Omental fat pad (tissue), 4 donors: ENCODE measurements around the gene ESYT3. TPM values are rescaled to one million over a fixed set of nuclear protein-coding genes. Genes with fewer than 3 reads are reported as not detected.
"Not testable (repeated sequence)": the region's sequence is repeated elsewhere in the genome, so short reads cannot be mapped to it uniquely, and the experiment has no call there.

ENCODE experiments used
- ATAC-seq: fragments of 150-250 bp; one replicate; pipeline ENCODE4 v1.9.1; 2016; ENCODE audit warnings: mild to moderate bottlenecking, moderate library complexity; ENCODE audit not compliant: low FRiP score
- DNase-seq: peaks from one replicate; pipeline ENCODE4 v3.0.0-alpha.2; 2019; ENCODE audit warnings: low spot score
- total RNA-seq, 4 donors: library from RNA; depleted of rRNA; stranded (reverse); fragments of >200 nt; gene quantifications; one replicate each; pipeline ENCODE4 v1.1.0, GENCODE V29; 2016
- TF ChIP-seq, protein P1 (sequence below), 3 donors: fragments of 450-650 bp; IDR thresholded peaks; one replicate each; pipeline ENCODE4 v1.5.1; 2016 to 2017; ENCODE audit warnings: antibody characterized with exemption in 3 of 3, mild to moderate bottlenecking in 3 of 3, moderate library complexity in 2 of 3

Gene ESYT3
- total RNA-seq, 4 donors from 2014 or later: 0.75 to 2.3 (median 1.5) TPM; not detected in 1

DNA sequence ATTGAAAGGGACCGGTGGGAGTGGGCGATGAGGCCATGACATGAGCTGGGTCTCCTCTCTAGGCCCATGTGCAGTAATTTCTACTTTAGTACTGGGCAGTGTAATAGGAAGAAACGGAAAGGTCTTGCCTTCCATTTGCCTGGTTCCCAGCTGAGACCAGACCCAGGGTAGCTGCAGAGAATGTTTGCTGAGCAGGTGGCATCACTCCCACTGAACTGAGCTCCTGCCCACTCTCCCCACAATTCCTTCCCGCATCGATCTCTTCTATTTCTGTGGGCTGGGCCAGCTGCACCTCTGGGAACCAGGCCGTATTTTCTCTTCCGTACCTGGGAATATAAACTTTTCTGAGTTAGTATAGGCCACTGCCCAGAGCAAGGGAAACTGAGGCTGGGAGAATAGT, 15.8 kb downstream of the ESYT3 start:
- TF ChIP-seq, protein P1, sequence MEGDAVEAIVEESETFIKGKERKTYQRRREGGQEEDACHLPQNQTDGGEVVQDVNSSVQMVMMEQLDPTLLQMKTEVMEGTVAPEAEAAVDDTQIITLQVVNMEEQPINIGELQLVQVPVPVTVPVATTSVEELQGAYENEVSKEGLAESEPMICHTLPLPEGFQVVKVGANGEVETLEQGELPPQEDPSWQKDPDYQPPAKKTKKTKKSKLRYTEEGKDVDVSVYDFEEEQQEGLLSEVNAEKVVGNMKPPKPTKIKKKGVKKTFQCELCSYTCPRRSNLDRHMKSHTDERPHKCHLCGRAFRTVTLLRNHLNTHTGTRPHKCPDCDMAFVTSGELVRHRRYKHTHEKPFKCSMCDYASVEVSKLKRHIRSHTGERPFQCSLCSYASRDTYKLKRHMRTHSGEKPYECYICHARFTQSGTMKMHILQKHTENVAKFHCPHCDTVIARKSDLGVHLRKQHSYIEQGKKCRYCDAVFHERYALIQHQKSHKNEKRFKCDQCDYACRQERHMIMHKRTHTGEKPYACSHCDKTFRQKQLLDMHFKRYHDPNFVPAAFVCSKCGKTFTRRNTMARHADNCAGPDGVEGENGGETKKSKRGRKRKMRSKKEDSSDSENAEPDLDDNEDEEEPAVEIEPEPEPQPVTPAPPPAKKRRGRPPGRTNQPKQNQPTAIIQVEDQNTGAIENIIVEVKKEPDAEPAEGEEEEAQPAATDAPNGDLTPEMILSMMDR (IDR thresholded peaks at IDR 0.05): no peak
- DNase-seq (no peak), ATAC-seq (no peak)

DNA sequence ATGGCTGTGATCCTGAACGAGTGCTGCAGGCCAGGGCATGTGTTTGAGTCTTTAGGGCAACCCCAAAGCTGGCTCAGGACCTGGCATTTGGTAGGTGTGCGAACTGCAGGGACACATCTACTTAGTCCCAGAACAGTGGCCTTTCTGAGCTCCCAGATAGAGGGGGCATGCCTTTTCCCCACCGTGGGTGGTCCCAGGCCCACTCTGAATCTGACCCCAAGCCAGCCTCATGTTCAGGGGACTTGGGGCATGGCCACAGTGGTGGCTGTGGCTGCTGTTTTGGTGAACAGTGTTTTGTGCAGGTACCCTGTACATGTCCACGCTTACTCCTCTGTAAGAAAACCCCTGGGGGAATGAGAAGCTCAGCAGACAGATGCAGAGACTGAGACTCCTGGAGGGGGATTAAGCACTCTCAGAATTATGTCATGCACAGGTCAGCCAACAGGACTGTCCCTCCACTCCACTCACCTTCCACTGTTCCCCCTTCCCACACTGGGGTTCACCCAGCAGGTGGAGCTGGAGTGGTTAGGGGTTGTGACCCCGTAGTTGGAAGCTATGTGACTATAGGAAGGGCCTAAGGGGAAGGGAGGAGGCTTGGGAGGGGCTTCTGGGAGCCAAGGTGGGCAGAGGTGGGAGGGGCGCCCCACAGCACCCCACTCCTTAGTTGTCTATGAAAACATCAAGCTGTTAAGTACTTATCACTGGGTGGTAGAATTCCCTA, 16.4 kb downstream of the ESYT3 start:
- ATAC-seq (no peak), DNase-seq (no peak)
- TF ChIP-seq, protein P1 (IDR thresholded peaks at IDR 0.05): no peak

DNA sequence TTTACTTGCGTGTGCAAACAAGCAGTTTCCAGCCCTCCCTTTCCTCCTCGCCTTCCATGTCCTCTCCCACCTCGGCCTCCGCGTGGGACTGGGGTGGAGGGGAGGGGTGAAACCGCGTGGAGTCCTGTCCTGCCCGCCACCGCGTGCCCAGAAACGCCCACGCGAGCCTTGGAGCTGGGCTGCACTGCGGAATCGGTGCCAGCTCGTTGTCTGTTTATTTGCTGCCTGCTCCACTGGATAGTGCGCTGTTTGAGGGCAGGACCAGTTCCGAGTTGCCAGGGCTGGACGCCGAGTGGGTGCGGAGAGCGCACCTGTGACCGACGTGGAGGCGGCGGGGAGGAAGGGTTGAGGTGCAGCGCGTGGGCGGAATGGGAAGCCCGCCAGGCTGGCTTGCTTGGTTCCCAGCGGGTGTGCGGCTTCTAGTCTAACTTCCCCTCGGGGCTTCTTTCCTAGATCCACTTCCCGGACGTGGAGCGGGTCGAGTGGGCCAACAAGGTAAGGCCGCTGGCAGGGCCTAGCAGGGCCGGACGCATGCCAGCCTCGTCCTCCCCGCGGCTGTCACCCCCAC, 17.3 kb downstream of the ESYT3 start:
- TF ChIP-seq, protein P1 (IDR thresholded peaks at IDR 0.05): no peak
- DNase-seq (no peak), ATAC-seq (no peak)

DNA sequence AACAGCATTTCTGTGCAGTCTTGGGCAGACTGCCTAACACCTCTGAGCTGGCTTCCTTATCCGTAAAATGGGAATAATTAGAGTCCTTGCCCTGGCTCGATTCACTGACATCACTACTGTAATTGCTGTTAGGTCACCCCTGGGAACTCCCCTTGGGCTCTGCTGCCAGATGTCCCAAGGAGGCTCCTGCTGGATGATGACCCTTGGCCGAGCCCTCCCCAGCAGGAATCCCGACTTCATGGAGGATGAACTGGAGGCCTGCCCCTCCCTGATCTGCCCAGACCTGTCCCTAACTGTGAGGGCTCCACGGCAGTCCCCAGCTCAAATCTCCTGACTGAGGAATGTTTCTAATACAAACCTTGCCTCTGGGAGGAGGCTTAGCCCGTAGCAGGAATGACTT, 18.0 kb downstream of the ESYT3 start:
- no peak for DNase-seq
- ATAC-seq: no peak
- TF ChIP-seq, protein P1 (IDR thresholded peaks at IDR 0.05): no peak

DNA sequence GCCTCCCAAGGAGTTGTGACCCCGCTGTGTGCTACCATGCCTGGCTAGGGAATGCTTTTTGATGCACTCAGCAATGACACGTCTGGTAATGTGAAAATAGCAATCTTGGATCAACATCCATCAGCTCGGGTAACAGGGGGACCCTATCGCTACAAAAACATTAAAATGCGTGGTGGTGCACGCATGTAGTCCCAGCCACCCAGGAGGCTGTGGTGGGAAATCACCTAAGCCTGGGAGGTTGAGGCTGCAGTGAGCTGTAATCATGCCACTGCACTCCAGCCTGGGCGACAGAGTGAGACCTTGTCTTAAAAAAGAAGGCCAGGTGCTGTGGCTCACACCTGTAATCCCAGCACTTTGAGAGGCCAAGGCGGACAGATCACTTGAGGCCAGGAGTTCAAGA, 19.5 kb downstream of the ESYT3 start:
- ATAC-seq, DNase-seq: not testable (repeated sequence)

DNA sequence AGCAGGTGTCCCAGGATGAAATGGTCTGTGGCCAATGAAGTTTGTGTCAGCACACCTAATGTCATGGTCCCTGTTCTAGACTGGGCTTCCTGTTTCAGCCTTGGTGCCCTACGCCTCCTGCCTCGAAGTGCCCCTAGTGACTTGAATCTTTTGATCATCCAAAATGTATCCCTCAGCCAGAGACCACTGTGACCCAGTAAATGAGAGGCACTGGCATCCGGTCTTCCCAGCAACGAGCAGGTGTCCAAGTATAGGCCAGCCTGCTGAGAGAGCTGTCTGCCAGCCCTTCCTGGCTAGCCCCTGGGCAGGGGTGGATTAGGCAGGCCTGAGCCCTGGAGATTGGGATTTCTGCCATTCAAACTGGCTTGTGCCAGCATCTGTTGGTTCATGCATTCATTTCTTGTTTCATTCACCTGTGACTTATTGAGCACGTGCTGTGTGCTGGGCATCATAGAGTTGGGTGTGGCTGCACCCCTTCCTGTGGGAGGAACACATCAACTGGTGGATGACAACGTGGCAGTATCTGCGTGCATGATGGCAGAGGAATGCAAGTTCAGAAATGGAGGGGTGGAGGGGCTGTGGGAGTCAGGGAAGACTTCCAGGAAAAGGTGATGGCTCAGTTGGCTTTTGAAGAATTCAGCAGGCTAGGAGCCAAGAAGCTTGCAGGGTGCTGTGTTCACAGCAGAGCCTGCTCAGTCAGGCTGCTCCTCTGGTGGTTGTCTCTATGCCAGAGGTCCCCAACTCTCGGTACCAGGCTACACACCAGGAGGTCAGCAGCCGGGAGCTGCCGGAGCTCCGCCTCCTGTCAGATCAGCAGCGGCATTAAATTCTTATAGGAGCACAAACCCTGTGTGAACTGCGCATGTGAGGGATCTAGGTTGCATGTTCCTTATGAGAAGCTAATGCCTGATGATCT, 21.6 kb downstream of the ESYT3 start:
- DNase-seq: no peak
- TF ChIP-seq, protein P1 (IDR thresholded peaks at IDR 0.05): no peak
- ATAC-seq: peak; percentile 20
